AG04449 (cell line): ENCODE results near the gene EIF2B2.

ENCODE experiments used
- CTCF ChIA-PET: fragments of 350-600 bp; formaldehyde crosslinking; extraction: SDS; loops from one replicate; lab custom pipeline; 2021; ENCODE audit warnings: antibody characterized with exemption; lab: Yijun Ruan, JAX
- POLR2A ChIA-PET: fragments of 400-600, 350-600 bp; formaldehyde crosslinking; extraction: SDS; loops from one replicate; lab custom pipeline; 2020; ENCODE audit warnings: antibody characterized with exemption, inconsistent platforms; lab: Yijun Ruan, JAX
- DNase-seq: peaks from one replicate; pipeline ENCODE4 v3.0.0-alpha.2; 2010; ENCODE audit warnings: low read depth, low spot score
- H3K4me3 ChIP-seq: 2 replicates; pipeline ENCODE4 v1.5.1; 2011; ENCODE audit warnings: low read depth, mild to moderate bottlenecking, control low read depth, low read length
- TF ChIP-seq, protein P1 (sequence below): IDR thresholded peaks from one replicate; pipeline ENCODE4 v1.5.1; 2011; ENCODE audit warnings: mild to moderate bottlenecking, moderate library complexity, low read length, control low read depth, inconsistent platforms; ENCODE audit not compliant: insufficient read depth; ENCODE audit errors: missing control alignments

Gene EIF2B2

DNA sequence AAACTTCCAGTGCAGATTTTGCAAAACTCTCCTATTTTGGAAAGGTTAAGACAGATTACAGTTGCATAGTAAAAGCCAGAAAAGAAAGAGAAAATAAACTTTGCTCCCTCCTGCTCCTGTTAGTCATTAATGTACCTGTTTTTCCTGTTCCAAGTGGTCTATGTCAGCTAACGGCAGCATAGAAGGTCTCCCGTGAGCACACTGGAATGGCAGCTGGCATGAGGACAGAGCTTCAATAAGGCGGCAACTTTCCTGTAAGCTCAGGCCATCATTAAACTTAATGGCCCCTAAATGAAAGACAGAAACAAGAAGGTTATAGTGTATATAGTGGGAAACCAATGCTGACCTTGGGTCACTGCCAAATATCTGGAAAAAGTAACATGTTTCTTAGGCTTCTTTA is 16.0 kb downstream of the EIF2B2 start:
- CTCF ChIA-PET, result interaction anchor here (0.8 to 1.9 kb wide), 4 partner anchors 9 to 70 kb away, joined by 3 to 4 read pairs (median 4); no protein-coding TSS in a partner anchor
- POLR2A ChIA-PET, result interaction anchor here (1.6 kb wide), 1 partner anchor 16 kb away, joined by 7 read pairs; the partner anchor contains the start of gene EIF2B2
- no peak for DNase-seq
- TF ChIP-seq, protein P1, sequence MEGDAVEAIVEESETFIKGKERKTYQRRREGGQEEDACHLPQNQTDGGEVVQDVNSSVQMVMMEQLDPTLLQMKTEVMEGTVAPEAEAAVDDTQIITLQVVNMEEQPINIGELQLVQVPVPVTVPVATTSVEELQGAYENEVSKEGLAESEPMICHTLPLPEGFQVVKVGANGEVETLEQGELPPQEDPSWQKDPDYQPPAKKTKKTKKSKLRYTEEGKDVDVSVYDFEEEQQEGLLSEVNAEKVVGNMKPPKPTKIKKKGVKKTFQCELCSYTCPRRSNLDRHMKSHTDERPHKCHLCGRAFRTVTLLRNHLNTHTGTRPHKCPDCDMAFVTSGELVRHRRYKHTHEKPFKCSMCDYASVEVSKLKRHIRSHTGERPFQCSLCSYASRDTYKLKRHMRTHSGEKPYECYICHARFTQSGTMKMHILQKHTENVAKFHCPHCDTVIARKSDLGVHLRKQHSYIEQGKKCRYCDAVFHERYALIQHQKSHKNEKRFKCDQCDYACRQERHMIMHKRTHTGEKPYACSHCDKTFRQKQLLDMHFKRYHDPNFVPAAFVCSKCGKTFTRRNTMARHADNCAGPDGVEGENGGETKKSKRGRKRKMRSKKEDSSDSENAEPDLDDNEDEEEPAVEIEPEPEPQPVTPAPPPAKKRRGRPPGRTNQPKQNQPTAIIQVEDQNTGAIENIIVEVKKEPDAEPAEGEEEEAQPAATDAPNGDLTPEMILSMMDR, result no peak
- no peak overlapping the region for H3K4me3 ChIP-seq

DNA sequence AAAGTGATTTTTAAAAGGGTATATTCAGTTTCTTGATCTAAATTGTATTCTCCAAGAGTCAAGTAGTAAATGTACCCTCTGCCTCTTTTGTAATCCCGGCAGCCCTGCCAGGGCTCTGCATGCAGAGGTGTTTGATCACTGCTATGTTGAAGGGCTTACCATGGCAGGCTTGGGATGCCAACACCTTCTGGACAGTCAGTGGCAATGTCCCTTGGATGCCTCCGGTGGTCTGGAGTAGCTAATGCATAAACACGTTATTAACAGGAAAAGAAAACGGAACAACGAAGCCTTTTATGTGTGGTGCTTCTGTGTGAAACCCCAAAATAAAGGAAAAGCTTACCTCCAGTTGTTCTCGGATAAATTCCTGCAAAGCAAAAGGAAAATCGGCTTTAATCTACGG is 19.9 kb downstream of the EIF2B2 start:
- POLR2A ChIA-PET, result no interaction called here
- H3K4me3 ChIP-seq, result no peak overlapping the region
- TF ChIP-seq, protein P1, result peak; percentile 20
- CTCF ChIA-PET, result interaction anchor here (1.1 to 2.7 kb wide), 5 partner anchors 11 to 77 kb away, joined by 3 to 9 read pairs (median 5); no protein-coding TSS in a partner anchor
- no peak for DNase-seq

DNA sequence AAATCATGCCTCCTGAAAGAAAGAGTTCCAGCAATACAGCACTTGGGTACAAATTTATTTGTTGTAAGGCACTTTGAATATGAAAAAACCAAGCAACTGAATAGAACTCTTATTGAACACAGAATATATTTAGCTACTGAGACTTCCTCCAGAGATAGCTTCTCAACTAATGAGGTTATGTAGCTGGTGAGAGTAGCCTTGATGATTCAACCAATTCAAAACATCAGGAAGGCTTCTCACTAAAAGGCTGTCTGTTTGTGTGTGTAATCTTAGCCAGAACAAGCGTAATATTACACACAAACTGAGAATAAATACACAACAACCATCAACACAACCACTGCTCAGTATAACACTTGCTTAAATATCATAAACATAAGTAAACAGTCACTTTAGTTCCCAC is 20.4 kb downstream of the EIF2B2 start:
- POLR2A ChIA-PET, result no interaction called here
- TF ChIP-seq, protein P1, result no peak
- no peak for DNase-seq
- CTCF ChIA-PET, result interaction anchor here (1.1 to 2.7 kb wide), 5 partner anchors 12 to 78 kb away, joined by 3 to 9 read pairs (median 5); no protein-coding TSS in a partner anchor
- no peak overlapping the region for H3K4me3 ChIP-seq

DNA sequence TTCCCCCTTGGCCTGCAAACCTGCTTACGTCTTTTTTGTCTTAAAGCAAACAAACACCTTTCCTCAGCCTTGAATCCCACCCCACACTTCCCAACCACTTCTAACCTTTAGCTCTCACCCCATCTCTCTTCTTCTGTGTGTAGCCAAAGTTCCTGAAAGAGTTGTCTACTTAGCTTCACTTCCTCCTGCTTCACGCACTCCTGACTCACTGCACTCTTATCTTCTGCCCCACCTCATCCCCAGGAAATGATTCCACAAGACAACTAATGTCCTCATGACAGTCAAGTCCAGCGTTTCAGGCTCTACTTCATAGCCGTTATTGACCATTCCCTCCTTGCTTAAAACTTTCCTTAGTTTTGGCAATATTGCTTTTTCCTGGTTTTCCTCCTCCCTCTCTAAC is 22.4 kb downstream of the EIF2B2 start:
- TF ChIP-seq, protein P1, result no peak
- POLR2A ChIA-PET, result interaction anchor here (0.6 kb wide), 1 partner anchor 24 kb away, joined by 3 read pairs; no protein-coding TSS in a partner anchor
- CTCF ChIA-PET, result interaction anchor here (1.3 to 1.6 kb wide), 3 partner anchors 36 to 166 kb away, joined by 3 to 8 read pairs (median 3); no protein-coding TSS in a partner anchor
- no peak for DNase-seq
- H3K4me3 ChIP-seq, result no peak overlapping the region

DNA sequence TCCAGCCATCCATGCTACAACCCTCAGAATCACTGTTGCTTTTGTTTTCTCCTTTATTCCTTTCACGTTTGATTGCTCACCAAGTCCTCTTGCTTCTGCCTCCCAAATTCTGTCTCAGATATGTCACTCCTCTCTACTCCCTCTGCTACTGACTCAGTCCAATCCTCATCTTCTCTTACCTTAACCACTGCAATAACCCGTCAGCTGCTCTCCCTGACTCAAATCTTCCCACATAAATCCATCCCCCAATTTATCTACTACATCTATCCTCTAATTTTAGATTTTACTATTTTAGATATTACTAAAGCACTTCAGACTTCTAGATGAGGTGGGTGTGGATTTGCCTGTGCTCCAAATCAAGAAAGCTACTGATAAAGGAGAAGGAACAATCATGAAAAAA is 23.2 kb downstream of the EIF2B2 start:
- H3K4me3 ChIP-seq, result no peak overlapping the region
- POLR2A ChIA-PET, result no interaction called here

DNA sequence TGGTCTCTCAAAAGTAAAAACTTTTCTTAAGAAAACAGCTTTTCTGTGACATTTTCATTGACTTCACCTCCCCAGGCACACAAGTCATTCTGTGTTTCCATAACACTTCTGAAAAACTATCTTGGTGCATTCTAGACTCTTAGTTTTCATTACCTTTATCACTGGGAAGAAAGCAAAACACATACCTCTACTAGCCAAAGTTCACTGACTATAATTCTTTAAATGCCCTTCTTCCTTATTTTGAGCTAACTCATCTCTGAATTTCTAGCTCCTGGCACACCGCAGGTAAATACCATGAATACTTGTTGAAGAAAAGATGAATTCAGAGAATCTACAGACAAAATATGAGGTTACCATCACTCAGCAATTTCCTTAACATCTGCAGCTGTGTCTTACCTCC is 27.4 kb downstream of the EIF2B2 start:
- no peak overlapping the region for H3K4me3 ChIP-seq
- POLR2A ChIA-PET, result no interaction called here
- TF ChIP-seq, protein P1, result no peak
- CTCF ChIA-PET, result interaction anchor here (0.9 to 1.3 kb wide), 2 partner anchors 11 to 125 kb away, joined by 3 to 5 read pairs; no protein-coding TSS in a partner anchor
- DNase-seq, result no peak

More for the DNA sequence above, 23.2 kb downstream of the EIF2B2 start:
- TF ChIP-seq, protein P1, result no peak
- DNase-seq, result no peak
- CTCF ChIA-PET, result interaction anchor here (1.1 to 1.6 kb wide), 2 partner anchors 23 to 36 kb away, joined by 3 to 4 read pairs; partner anchors contain the start of gene EIF2B2
